ENCODE data around the gene OR2T35. TPM values are rescaled to one million over a fixed set of nuclear protein-coding genes. Genes with fewer than 3 reads are reported as not detected.

The OR2T35 gene
- total RNA-seq, 2 experiments from 2014 or later = not detected

DNA sequence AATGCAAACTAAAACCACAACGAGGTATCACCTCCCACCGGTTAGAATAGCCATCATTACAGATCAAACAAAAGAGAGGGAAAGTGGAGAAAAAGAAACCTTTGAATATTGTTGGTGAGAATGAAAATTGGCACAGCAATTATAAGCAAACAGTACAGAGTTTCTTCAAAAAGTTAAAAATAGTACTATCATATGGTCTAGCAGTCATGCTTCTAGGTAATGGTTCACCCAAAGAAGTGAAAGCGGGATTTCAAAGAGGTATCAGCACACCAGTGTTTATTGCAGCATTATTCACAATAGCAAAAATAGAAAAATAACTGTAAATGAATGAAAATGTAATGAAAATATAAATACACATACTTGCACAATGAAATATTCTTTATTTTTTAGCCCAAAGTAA, 55.7 kb downstream of the OR2T35 start:
- H3K27ac ChIP-seq (ENCODE audit: low read depth, low read length, poor library complexity, severe bottlenecking) = no peak overlapping the region
- no peaks in the 10 kb centered on the region for H3K36me3 ChIP-seq (ENCODE audit: insufficient read depth, low read length)
- intact Hi-C loops (cut with micrococcal nuclease; ENCODE audit: unreplicated experiment) = no loop called here
- POLR2A ChIA-PET = interaction anchor here (0.5 to 0.7 kb wide), 2 partner anchors 128 to 880 kb away, joined by 3 read pairs; no protein-coding TSS in a partner anchor
- H3K4me2 ChIP-seq (ENCODE audit: low read length) = no peak overlapping the region
- no peaks in the 10 kb centered on the region for H4K20me1 ChIP-seq (ENCODE audit: insufficient read depth, low read length)
- no peak overlapping the region for H2AFZ ChIP-seq (ENCODE audit: low read length)
- CTCF ChIA-PET (ENCODE audit: unreplicated experiment) = no interaction called here
- no peaks in the 10 kb centered on the region for H3K79me2 ChIP-seq (ENCODE audit: insufficient read depth, low read depth, low read length)
- H3K4me1 ChIP-seq (ENCODE audit: insufficient read depth, low read length, poor library complexity, severe bottlenecking) = no peaks in the 10 kb centered on the region
- no peaks in the 10 kb centered on the region for H3K9me2 ChIP-seq (ENCODE audit: insufficient read depth, low read length)
- no peak for TF ChIP-seq CTCF (conservative IDR thresholded peaks at IDR 0.05; ENCODE audit: low read length)
- TF ChIP-seq EZH2phosphoT487 (IDR thresholded peaks at IDR 0.05; ENCODE audit: borderline replicate concordance, low read depth, low read length) = no peak
- DNase-seq (ENCODE audit: low spot score) = no peak
- H3K4me3 ChIP-seq (ENCODE audit: low read depth, low read length, poor library complexity, severe bottlenecking) = no peak overlapping the region
- H3K9me3 ChIP-seq (ENCODE audit: low read length) = no peaks in the 10 kb centered on the region
- no TSS peak for BruUV-seq (replicated peaks)

Small RNAs within 50 kb of the gene (small RNA-seq; reads per million reads assigned to genes)
- gene RF00019 = not detected

Other genes starting within 250 kb of the OR2T35 start
- gene OR2T1, start 242.2 kb downstream of the OR2T35 start, total RNA-seq (2014; rRNA removed; shearing (Covaris generic)) = not detected in 2 replicates
- not detected in 2 replicates for gene OR2T1, start 242.2 kb downstream of the OR2T35 start, total RNA-seq (2022)
- gene OR2T2, start 199.6 kb downstream of the OR2T35 start, total RNA-seq (2014; rRNA removed; shearing (Covaris generic)) = not detected in 2 replicates
- gene OR2T2, start 199.6 kb downstream of the OR2T35 start, total RNA-seq (2022) = not detected in 2 replicates
- not detected in 2 replicates for gene OR2T3, start 171.9 kb downstream of the OR2T35 start, total RNA-seq (2014; rRNA removed; shearing (Covaris generic))
- not detected in 2 replicates for gene OR2T3, start 171.9 kb downstream of the OR2T35 start, total RNA-seq (2022)
- not detected in 2 replicates for gene OR2T5, start 156.7 kb downstream of the OR2T35 start, total RNA-seq (2014; rRNA removed; shearing (Covaris generic))
- gene OR2T5, start 156.7 kb downstream of the OR2T35 start, total RNA-seq (2022) = not detected in 2 replicates
- not detected in 2 replicates for gene OR2G6, start 137.2 kb downstream of the OR2T35 start, total RNA-seq (2014; rRNA removed; shearing (Covaris generic))
- not detected in 2 replicates for gene OR2G6, start 137.2 kb downstream of the OR2T35 start, total RNA-seq (2022)
- not detected in 2 replicates for gene OR2T29, start 82.5 kb downstream of the OR2T35 start, total RNA-seq (2014; rRNA removed; shearing (Covaris generic))
- gene OR2T29, start 82.5 kb downstream of the OR2T35 start, total RNA-seq (2022) = not detected in 2 replicates
- not detected in 2 replicates for gene OR2T34, start 70.5 kb downstream of the OR2T35 start, total RNA-seq (2014; rRNA removed; shearing (Covaris generic))
- gene OR2T34, start 70.5 kb downstream of the OR2T35 start, total RNA-seq (2022) = not detected in 2 replicates
- gene OR2T10, start 47.6 kb downstream of the OR2T35 start, total RNA-seq (2014; rRNA removed; shearing (Covaris generic)) = not detected in 2 replicates
- not detected in 2 replicates for gene OR2T10, start 47.6 kb downstream of the OR2T35 start, total RNA-seq (2022)
- not detected in 2 replicates for gene OR2T11, start 10.2 kb downstream of the OR2T35 start, total RNA-seq (2014; rRNA removed; shearing (Covaris generic))
- gene OR2T11, start 10.2 kb downstream of the OR2T35 start, total RNA-seq (2022) = 0.13 TPM in 1 of 2 replicates, not detected in the other
- gene OR2T27, start 10.2 kb upstream of the OR2T35 start, total RNA-seq (2014; rRNA removed; shearing (Covaris generic)) = not detected in 2 replicates
- gene OR2T27, start 10.2 kb upstream of the OR2T35 start, total RNA-seq (2022) = not detected in 2 replicates
- gene OR14I1, start 57.5 kb upstream of the OR2T35 start, total RNA-seq (2014; rRNA removed; shearing (Covaris generic)) = not detected in 2 replicates
- gene OR14I1, start 57.5 kb upstream of the OR2T35 start, total RNA-seq (2022) = not detected in 2 replicates
- not detected in 2 replicates for gene LYPD8, start 110.5 kb upstream of the OR2T35 start, total RNA-seq (2014; rRNA removed; shearing (Covaris generic))
- gene LYPD8, start 110.5 kb upstream of the OR2T35 start, total RNA-seq (2022) = not detected in 2 replicates
- 14.5 and 16.9 TPM in 2 replicates for gene SH3BP5L, start 180.6 kb upstream of the OR2T35 start, total RNA-seq (2014; rRNA removed; shearing (Covaris generic))
- 21.8 and 24.5 TPM in 2 replicates for gene SH3BP5L, start 180.6 kb upstream of the OR2T35 start, total RNA-seq (2022)
- 45.7 and 56.1 TPM in 2 replicates for gene ZNF672, start 192.9 kb upstream of the OR2T35 start, total RNA-seq (2014; rRNA removed; shearing (Covaris generic))
- gene ZNF672, start 192.9 kb upstream of the OR2T35 start, total RNA-seq (2022) = 50.0 and 52.7 TPM in 2 replicates
- gene ZNF692, start 213.8 kb upstream of the OR2T35 start, total RNA-seq (2014; rRNA removed; shearing (Covaris generic)) = 49.7 and 65.0 TPM in 2 replicates
- 66.2 and 67.4 TPM in 2 replicates for gene ZNF692, start 213.8 kb upstream of the OR2T35 start, total RNA-seq (2022)

Data from OCI-LY7 (cell line).